ENCODE measurements around the gene RNASE11.
A peak's percentile ranks its signal among the peaks of the same experiment; 100 is the strongest.

The RNASE11 gene

DNA sequence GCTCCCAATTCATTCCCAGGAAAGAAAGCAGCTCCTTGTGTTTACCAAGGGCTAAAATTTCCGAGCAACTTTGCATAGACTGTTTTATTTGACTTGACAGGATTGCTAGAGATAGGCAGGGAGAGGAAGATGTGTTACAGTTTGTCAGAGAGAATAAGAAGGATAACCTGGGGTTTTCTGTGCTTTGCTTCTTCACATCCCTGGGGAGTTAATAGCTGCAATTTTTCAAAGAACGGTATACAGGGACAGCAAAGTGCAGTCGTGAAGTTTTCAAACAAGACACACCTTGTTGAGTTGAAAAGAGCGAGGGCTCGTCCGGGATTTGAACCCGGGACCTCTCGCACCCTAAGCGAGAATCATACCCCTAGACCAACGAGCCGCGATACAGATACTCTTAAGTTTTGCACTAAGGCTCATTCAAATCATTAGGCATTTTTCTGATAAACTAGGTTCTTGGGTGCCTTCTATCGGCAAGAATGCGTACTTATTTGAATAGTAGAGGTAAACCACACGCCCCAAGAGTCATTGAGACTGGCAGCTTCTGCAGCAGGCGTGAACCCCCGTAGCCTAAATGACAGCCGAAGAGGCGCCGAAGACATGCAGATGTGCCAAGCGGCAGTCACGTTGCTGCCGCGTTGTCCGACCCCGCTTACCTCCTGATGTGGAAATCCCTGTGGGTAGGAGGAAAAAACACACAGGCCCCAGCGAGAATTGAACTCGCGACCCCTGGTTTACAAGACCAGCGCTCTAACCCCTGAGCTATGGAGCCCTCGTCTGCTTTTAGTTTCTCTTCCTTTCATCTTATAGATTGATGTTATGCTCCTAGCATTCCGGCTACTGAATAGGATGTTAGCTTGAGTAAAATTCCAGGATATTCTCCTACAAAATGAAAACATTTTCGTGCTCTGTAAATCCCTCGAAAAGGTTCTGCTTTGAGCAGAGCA, 25.6 kb upstream of the RNASE11 start:
- peak overlapping the region; percentile 71 for H2AFZ ChIP-seq (ENCODE audit: low read depth, low read length)
- peak overlapping the region; percentile 66 for H3K9ac ChIP-seq (ENCODE audit: low read length)
- TF ChIP-seq EZH2phosphoT487 (IDR thresholded peaks at IDR 0.05; ENCODE audit: low read depth): no peak
- TF ChIP-seq, protein P1, sequence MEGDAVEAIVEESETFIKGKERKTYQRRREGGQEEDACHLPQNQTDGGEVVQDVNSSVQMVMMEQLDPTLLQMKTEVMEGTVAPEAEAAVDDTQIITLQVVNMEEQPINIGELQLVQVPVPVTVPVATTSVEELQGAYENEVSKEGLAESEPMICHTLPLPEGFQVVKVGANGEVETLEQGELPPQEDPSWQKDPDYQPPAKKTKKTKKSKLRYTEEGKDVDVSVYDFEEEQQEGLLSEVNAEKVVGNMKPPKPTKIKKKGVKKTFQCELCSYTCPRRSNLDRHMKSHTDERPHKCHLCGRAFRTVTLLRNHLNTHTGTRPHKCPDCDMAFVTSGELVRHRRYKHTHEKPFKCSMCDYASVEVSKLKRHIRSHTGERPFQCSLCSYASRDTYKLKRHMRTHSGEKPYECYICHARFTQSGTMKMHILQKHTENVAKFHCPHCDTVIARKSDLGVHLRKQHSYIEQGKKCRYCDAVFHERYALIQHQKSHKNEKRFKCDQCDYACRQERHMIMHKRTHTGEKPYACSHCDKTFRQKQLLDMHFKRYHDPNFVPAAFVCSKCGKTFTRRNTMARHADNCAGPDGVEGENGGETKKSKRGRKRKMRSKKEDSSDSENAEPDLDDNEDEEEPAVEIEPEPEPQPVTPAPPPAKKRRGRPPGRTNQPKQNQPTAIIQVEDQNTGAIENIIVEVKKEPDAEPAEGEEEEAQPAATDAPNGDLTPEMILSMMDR (IDR thresholded peaks at IDR 0.05; ENCODE audit: low read depth, low read length): peak; percentile 64
- peaks cover 48% of the 10 kb centered on the region for H3K4me1 ChIP-seq (ENCODE audit: low read length)
- peaks cover 5% of the 10 kb centered on the region for H4K20me1 ChIP-seq (ENCODE audit: insufficient read depth, low read length)
- no peaks in the 10 kb centered on the region for H3K79me2 ChIP-seq (ENCODE audit: low read length)
- peak overlapping the region; percentile 76 for H3K27ac ChIP-seq (ENCODE audit: low read length)
- no peaks in the 10 kb centered on the region for H3K36me3 ChIP-seq (replicated peaks; ENCODE audit: low read depth, low read length)
- peaks cover 10% of the 10 kb centered on the region for H3K27me3 ChIP-seq (ENCODE audit: low read depth, low read length)
- H3K4me2 ChIP-seq (ENCODE audit: low read length): peak overlapping the region; percentile 87
- no peaks in the 10 kb centered on the region for H3K9me3 ChIP-seq (ENCODE audit: insufficient read depth, low read length)
- peak overlapping the region; percentile 84 for H3K4me3 ChIP-seq (ENCODE audit: low read length)

DNA sequence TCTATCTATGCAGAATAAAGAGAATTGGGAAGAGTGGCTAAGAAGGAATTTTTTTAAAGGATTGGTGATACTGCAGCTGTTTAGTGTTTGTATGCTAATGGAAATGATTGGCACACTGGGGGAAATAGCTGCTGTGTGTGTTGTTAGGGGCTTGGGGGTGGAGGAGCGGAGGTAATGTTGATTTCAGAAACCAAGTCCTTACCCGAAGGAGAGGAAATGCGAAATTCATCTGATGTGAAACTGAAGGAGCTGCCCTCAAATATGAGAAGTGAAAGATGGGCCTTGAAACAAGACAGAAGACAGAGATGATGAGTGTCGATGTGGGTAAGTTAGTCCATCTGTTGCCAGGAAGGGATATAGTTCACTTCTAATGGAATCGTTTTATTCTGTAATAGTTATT, 24.6 kb upstream of the RNASE11 start:
- H3K79me2 ChIP-seq (ENCODE audit: low read length): no peaks in the 10 kb centered on the region
- peak overlapping the region; percentile 76 for H3K27ac ChIP-seq (ENCODE audit: low read length)
- H2AFZ ChIP-seq (ENCODE audit: low read depth, low read length): no peak overlapping the region
- peaks cover 49% of the 10 kb centered on the region for H3K4me1 ChIP-seq (ENCODE audit: low read length)
- no peaks in the 10 kb centered on the region for H3K36me3 ChIP-seq (replicated peaks; ENCODE audit: low read depth, low read length)
- H3K4me2 ChIP-seq (ENCODE audit: low read length): peak overlapping the region; percentile 87
- TF ChIP-seq EZH2phosphoT487 (IDR thresholded peaks at IDR 0.05; ENCODE audit: low read depth): no peak
- TF ChIP-seq, protein P1 (IDR thresholded peaks at IDR 0.05; ENCODE audit: low read depth, low read length): no peak
- H3K9me3 ChIP-seq (ENCODE audit: insufficient read depth, low read length): no peaks in the 10 kb centered on the region
- peak overlapping the region; percentile 46; the same call in 1 of the 2 replicates for H3K9ac ChIP-seq (ENCODE audit: low read length)
- H3K27me3 ChIP-seq (ENCODE audit: low read depth, low read length): peaks cover 10% of the 10 kb centered on the region
- H4K20me1 ChIP-seq (ENCODE audit: insufficient read depth, low read length): peaks cover 5% of the 10 kb centered on the region
- peak overlapping the region; percentile 84 for H3K4me3 ChIP-seq (ENCODE audit: low read length)

DNA sequence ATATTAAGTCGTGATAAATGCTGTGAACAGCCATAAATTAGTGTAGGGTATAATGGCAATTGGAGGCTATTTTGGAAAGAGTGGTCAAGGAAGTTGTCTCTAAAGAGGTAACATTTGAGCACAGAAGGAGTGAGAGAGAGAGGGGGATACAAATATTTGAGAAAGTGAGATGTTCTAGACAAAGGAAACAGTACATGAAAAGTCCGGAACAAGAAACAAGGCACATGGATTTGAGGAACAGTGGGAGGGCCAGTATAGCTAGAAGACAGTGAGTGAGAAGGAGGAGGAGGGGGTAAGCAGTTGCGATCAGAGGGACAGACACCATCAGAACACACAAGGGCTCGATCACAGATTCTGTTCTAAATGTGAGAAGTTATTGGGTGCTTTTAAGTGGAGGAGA, 23.5 kb upstream of the RNASE11 start:
- peak overlapping the region; percentile 84 for H3K4me3 ChIP-seq (ENCODE audit: low read length)
- H3K9ac ChIP-seq (ENCODE audit: low read length): no peak overlapping the region
- H3K9me3 ChIP-seq (ENCODE audit: insufficient read depth, low read length): no peaks in the 10 kb centered on the region
- no peak overlapping the region for H3K27ac ChIP-seq (ENCODE audit: low read length)
- peaks cover 53% of the 10 kb centered on the region for H3K4me1 ChIP-seq (ENCODE audit: low read length)
- TF ChIP-seq, protein P1 (IDR thresholded peaks at IDR 0.05; ENCODE audit: low read depth, low read length): no peak
- no peak for TF ChIP-seq EZH2phosphoT487 (IDR thresholded peaks at IDR 0.05; ENCODE audit: low read depth)
- no peaks in the 10 kb centered on the region for H3K79me2 ChIP-seq (ENCODE audit: low read length)
- H3K36me3 ChIP-seq (replicated peaks; ENCODE audit: low read depth, low read length): no peaks in the 10 kb centered on the region
- H3K27me3 ChIP-seq (ENCODE audit: low read depth, low read length): peaks cover 10% of the 10 kb centered on the region
- H2AFZ ChIP-seq (ENCODE audit: low read depth, low read length): no peak overlapping the region
- H4K20me1 ChIP-seq (ENCODE audit: insufficient read depth, low read length): peaks cover 5% of the 10 kb centered on the region
- H3K4me2 ChIP-seq (ENCODE audit: low read length): peak overlapping the region; percentile 87

DNA sequence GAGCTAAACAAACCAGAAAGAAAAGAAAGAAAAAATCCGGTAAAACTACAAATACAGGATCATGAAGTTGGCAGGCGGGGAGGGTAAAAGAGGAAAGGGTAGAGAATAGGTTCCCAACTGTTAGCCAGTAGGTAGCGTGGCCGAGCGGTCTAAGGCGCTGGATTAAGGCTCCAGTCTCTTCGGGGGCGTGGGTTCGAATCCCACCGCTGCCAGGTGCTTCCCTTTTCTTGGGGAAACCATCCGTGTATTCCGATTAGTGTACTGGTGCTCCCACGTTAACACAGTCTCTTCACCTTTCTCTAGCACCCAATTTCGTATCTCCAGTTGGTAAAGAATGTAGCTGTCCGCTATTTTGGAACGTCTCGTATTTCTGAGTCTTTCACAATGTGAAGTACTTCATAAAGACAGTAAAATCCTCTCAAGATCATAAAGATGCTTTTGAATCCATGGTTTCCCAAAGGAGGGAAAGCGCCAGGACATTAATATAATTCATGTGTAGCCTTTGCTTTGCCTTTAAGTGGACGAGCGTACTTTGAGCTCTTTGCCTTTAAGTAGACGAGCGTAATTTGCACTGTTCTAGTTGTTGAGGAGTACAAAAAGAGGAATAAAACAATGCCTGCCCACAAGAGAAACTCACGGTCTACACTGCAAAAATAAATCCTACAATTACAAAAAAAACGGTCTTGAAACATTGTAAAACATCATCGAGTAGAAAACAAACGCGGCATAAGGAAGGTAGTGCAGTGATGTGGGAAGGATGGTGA, 22.4 kb upstream of the RNASE11 start:
- Histone ChIP-seq H3K36me3 (replicated peaks; ENCODE audit: low read depth, low read length) (no peaks in the 10 kb centered on the region), H3K79me2 (ENCODE audit: low read length) (no peaks in the 10 kb centered on the region), H3K4me2 (ENCODE audit: low read length) (peak overlapping the region; percentile 87), H3K27ac (ENCODE audit: low read length) (peak overlapping the region; percentile 33), H3K4me1 (ENCODE audit: low read length) (peaks cover 53% of the 10 kb centered on the region), H3K27me3 (ENCODE audit: low read depth, low read length) (peaks cover 10% of the 10 kb centered on the region), H4K20me1 (ENCODE audit: insufficient read depth, low read length) (peaks cover 5% of the 10 kb centered on the region), H3K9ac (ENCODE audit: low read length) (peak overlapping the region; percentile 70), H3K4me3 (ENCODE audit: low read length) (peak overlapping the region; percentile 84), H3K9me3 (ENCODE audit: insufficient read depth, low read length) (no peaks in the 10 kb centered on the region), H2AFZ (ENCODE audit: low read depth, low read length) (peak overlapping the region; percentile 78)
- no peak for TF ChIP-seq EZH2phosphoT487 (IDR thresholded peaks at IDR 0.05; ENCODE audit: low read depth)
- TF ChIP-seq, protein P1 (IDR thresholded peaks at IDR 0.05; ENCODE audit: low read depth, low read length): no peak
